LNCaP clone FGC (cell line): ENCODE results near the gene FBXL22.

Experiments used
- DNase-seq: peaks from one replicate; pipeline ENCODE4 v3.0.0-alpha.2; 2011; ENCODE audit warnings: low read depth
- H3K4me3 ChIP-seq: 2 replicates; pipeline ENCODE4 v1.5.1; 2011; ENCODE audit warnings: mild to moderate bottlenecking, low read depth, low read length, control low read depth
- TF ChIP-seq, protein P1 (sequence below): IDR thresholded peaks from 2 replicates; pipeline ENCODE4 v1.5.1; 2012; ENCODE audit warnings: mild to moderate bottlenecking; ENCODE audit not compliant: control insufficient read depth, insufficient read depth; ENCODE audit errors: extremely low read depth

Gene FBXL22

DNA sequence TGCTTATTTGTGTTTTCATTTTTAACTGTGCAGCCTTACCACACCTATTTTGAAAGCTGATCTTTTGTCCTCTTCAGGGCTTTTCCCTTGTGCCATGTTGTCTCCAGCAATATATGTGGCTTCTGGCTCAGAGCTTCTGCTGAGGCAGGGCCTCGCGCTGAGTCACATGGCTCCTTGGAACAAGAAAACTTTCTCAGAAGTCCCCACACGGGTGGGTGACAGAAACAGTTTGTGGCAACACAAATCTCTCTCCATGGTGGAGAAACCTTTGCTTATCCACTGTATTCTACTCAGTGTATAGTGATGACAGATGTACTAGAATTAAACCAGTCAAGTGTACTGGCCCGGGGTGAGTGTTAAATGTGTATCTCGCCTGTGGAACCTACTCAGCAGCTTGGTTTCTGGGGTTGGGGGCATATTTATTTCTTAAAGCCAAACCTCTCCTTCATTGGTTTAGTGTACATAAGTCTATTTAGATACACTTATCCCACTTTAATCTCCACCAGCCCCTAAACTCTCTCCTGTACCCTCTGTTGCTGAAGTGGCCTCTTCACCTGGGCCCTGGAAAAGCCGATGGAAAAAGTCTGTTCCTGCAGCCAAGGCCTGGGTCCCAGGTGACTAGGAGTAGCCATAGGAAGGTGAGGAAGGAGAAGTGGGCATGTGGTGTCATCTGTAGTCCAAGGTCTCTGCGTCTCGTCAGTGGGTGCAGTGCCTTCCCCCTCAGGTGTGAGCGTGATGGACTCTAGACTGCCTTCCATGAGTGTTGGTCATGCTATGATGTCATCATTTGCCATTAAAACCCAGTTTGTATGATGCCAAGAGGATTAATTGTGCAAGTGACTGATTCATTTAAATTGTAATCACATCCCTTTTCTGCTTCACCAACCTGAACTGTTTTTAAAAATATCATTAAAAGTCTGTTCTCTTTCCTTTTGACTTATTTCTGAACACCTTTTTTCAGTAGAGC lies 3.2 kb upstream of the FBXL22 start:
- TF ChIP-seq, protein P1, sequence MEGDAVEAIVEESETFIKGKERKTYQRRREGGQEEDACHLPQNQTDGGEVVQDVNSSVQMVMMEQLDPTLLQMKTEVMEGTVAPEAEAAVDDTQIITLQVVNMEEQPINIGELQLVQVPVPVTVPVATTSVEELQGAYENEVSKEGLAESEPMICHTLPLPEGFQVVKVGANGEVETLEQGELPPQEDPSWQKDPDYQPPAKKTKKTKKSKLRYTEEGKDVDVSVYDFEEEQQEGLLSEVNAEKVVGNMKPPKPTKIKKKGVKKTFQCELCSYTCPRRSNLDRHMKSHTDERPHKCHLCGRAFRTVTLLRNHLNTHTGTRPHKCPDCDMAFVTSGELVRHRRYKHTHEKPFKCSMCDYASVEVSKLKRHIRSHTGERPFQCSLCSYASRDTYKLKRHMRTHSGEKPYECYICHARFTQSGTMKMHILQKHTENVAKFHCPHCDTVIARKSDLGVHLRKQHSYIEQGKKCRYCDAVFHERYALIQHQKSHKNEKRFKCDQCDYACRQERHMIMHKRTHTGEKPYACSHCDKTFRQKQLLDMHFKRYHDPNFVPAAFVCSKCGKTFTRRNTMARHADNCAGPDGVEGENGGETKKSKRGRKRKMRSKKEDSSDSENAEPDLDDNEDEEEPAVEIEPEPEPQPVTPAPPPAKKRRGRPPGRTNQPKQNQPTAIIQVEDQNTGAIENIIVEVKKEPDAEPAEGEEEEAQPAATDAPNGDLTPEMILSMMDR: no peak
- no peak overlapping the region for H3K4me3 ChIP-seq
- no peak for DNase-seq

DNA sequence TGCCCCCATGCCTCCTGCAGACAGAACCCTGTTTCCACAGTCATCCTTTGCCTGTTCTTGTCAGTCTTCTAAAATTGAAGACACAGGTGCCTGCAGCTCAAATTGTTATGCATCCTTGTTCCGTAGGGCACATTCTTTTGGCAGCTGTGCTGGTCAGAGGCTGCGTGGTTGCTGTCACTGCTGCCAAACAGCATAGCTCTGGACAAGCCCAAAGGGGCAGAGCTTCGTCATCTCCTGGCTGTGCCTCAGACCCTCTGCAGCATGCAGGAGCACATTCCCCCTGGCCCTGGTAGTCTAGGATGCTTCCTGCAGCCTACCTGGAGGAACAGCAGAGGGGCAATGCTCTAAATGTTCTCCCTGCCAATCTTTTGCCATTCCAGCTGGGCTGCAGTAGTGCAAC lies 2.1 kb upstream of the FBXL22 start:
- no peak overlapping the region for H3K4me3 ChIP-seq
- DNase-seq: no peak
- TF ChIP-seq, protein P1: no peak

DNA sequence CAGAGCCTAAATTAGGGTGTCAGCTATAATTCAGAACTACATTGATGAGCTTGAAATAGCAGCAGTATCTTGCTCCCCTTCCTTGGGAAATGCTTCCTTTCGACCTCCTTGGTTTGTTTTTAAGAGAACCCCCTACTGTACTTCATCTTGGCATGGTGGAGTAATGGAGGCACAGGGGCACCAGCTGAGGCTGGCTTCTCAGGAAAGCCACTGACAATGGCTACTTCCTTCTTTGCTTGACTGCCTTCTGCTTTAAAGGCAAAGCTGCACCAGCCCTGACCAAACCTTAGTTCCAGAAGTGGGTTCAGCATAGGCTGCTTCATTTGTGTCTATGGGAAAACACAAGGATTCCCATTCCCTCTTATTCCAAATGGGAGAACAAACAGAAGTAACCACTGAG lies 1.5 kb upstream of the FBXL22 start:
- TF ChIP-seq, protein P1: no peak

DNA sequence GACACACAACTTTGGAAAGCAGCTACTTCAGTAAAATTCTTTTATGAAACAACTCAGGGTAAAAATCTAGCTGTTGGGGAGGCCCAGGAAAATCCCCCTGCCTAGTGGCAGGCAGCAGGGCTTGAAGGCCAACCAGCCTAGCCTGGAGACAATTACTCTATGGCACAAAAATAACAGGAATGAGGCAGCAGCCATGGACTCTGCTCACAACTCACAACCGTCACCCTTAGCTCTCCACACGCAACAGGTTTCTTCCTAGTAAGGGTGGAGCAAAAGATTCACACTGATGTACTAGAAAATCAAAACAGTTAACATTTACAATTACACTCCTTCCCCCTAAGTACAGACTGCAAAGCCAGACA lies 530 bp upstream of the FBXL22 start:
- TF ChIP-seq, protein P1: no peak
- H3K4me3 ChIP-seq: no peak overlapping the region
- DNase-seq: no peak

More for the DNA sequence above, 1.5 kb upstream of the FBXL22 start:
- H3K4me3 ChIP-seq: no peak overlapping the region
- no peak for DNase-seq

DNA sequence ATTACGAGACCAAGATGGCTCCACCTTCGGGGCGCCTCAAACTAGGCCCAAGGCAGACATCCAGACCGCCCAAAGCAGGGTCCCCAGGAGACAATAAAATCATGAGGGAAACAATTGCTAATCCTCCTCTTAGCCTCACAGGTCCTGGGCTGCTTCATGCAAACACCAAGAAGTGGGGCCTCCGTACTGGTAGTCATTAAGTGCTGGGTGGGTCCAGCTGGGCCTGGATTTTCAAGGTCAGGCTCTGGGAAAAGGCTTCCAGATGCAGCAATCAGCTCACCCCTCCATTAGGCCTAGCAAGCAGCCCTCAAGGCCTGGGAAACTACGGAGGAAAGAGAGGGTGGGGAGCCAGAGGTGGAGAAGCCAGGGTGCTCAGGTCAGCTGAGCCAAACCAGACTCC lies 634 bp downstream of the FBXL22 start:
- DNase-seq: no peak
- no peak overlapping the region for H3K4me3 ChIP-seq
- TF ChIP-seq, protein P1: no peak

DNA sequence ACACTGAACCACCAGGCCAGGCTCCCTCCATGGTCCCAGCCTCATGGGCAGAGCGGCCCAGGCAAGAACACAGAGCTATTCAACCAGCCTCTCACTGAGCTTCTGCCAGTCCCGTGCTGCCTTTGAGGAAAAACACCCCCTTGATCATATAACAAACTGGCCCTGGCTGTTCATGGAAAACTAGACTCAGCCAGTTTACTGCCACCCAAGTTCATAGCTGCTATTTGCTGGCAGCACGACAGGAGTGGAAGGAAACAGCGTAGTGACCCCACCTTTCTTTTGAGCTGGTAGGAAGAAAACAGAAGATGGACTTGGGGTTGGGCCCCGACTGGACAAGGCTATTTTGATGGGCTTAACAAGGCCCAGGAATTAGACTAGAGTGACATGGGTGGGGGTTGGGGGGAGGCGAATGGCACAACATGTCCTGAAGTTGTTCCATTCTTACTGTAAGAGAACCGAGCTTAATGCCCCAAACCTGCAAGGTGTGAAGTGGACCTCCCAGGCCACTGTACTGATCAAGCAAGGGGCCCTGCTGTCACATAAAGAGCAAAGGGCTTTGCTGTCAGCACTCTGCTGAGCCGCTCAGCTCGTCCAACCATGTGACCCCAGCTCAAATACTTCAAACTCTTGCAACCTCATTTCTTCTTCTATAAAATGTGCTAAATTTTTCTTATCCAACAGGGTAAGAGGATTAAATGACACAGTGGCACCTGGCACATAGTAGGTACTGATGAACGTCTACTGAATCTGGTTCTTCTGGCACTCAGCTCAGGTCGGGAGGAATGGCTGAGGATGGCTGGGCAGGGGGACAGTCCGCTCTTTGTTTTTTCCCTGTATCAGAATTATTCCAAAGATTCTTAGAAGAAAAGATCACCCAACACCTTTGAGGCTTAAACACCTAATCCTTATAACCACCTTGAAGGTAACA lies 1.6 kb downstream of the FBXL22 start:
- TF ChIP-seq, protein P1: no peak
- no peak for DNase-seq
- peak overlapping the region; percentile 86 for H3K4me3 ChIP-seq
